Stomach smooth muscle (tissue), 2 donors: ENCODE measurements around the gene KDM5A.
A peak's percentile ranks its signal among the peaks of the same experiment; 100 is the strongest.
"Not testable (repeated sequence)": the region's sequence is repeated elsewhere in the genome, so short reads cannot be mapped to it uniquely, and the experiment has no call there.

Source experiments
- H3K27ac ChIP-seq: one replicate; pipeline ENCODE4 v1.7.0; 2013; ENCODE audit warnings: mild to moderate bottlenecking, low read length, inconsistent platforms
- H3K27me3 ChIP-seq, 2 donors: one replicate each; pipeline ENCODE4 v1.7.0; 2013; ENCODE audit warnings: low read length in 2 of 2; ENCODE audit not compliant: insufficient read depth in 2 of 2, control insufficient read depth in 1 of 2
- H3K36me3 ChIP-seq, 2 donors: one replicate each; pipeline ENCODE4 v1.7.0; 2013; ENCODE audit warnings: low read length in 2 of 2; ENCODE audit not compliant: control insufficient read depth in 2 of 2, insufficient read depth in 2 of 2
- H3K4me1 ChIP-seq: one replicate; pipeline ENCODE4 v1.7.0; 2013; ENCODE audit warnings: low read length; ENCODE audit not compliant: control insufficient read depth, insufficient read depth
- H3K4me3 ChIP-seq, 2 donors: one replicate each; pipeline ENCODE4 v1.7.0; 2013; ENCODE audit warnings: low read length in 2 of 2
- H3K9ac ChIP-seq, 2 donors: one replicate each; pipeline ENCODE4 v1.7.0; 2013; ENCODE audit warnings: low read length in 2 of 2, mild to moderate bottlenecking in 1 of 2
- H3K9me3 ChIP-seq, 2 donors: one replicate each; pipeline ENCODE4 v1.7.0; 2013; ENCODE audit warnings: low read length in 2 of 2; ENCODE audit not compliant: control insufficient read depth in 2 of 2
- donor health status: healthy.
- donor health status: Pancreatic carcinoma.

The KDM5A gene

GRCh38 chr12:386651-387050 is 2.5 kb downstream of the KDM5A start:
- Histone ChIP-seq H3K4me3 (no peak overlapping the region), H3K36me3 (peaks cover 12 to 13% of the 10 kb centered on the region in 2 donors), H3K9me3 (no peaks in the 10 kb centered on the region), H3K9ac (peak overlapping the region in 1 of 2 donors; percentile 96), H3K27ac (no peak overlapping the region), H3K27me3 (no peaks in the 10 kb centered on the region), H3K4me1 (peaks cover 14% of the 10 kb centered on the region)

DNA sequence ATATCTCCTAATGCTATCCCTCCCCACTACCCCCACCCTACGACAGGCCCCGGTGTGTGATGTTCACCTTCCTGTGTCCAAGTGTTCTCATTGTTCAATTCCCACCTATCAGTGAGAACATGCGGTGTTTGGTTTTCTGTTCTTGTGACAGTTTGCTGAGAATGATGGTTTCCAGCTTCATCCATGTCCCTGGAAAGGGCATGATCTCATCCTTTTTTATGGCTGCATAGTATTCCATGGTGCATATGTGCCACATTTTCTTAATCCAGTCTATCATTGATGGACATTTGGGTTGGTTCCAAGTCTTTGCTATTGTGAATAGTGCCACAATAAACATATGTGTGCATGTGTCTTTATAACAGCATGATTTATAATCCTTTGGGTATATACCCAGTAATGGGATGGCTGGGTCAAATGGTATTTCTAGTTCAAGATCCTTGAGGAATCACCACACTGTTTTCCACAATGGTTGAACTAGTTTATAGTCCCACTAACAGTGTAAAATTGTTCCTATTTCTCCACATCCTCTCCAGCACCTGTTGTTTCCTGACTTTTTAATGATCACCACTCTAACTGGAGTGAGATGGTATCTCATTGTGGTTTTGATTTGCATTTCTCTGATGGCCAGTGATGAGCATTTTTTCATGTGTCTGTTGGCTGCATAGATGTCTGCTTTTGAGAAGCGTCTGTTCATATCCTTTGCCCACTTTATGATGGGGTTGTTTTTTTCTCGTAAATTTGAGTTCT is 18.2 kb downstream of the KDM5A start:
- peaks cover 13 to 15% of the 10 kb centered on the region in 2 donors for H3K36me3 ChIP-seq

DNA sequence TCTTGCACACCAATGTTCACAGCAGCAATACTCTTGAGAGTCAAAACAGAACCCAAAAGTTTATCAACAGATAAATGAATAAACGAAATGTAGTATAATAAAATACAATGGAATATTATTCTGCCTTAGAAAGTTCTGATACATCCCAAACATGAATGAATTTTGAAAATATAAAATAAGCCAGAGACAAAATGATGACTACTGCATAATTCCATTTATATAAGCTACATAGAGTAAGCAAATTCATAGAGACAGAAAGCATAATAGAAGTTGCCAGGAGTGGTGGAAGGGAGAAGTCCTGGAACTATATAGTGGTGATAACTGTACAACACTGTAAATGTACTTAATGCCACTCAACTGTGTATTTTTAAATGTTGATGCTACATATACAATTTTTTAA is 21.1 kb downstream of the KDM5A start:
- Histone ChIP-seq H3K4me3 (no peak overlapping the region), H3K9ac (no peak overlapping the region), H3K27me3 (no peaks in the 10 kb centered on the region), H3K36me3 (peaks cover 24 to 29% of the 10 kb centered on the region in 2 donors), H3K9me3 (peaks cover 3 to 7% of the 10 kb centered on the region in 2 donors), H3K27ac (no peak overlapping the region), H3K4me1 (no peaks in the 10 kb centered on the region)

More for the DNA sequence above, 18.2 kb downstream of the KDM5A start:
- H3K4me1 ChIP-seq, H3K27me3 ChIP-seq, H3K27ac ChIP-seq, H3K4me3 ChIP-seq, H3K9ac ChIP-seq, H3K9me3 ChIP-seq: not testable (repeated sequence)

- Histone ChIP-seq H3K4me1 (no peaks in the 10 kb centered on the region), H3K9me3 (peaks cover 3 to 7% of the 10 kb centered on the region in 2 donors), H3K4me3 (no peak overlapping the region), H3K9ac (no peak overlapping the region), H3K27me3 (no peaks in the 10 kb centered on the region), H3K36me3 (peaks cover 34 to 38% of the 10 kb centered on the region in 2 donors), H3K27ac (no peak overlapping the region)
Observed at GRCh38 chr12:366820-367219, 22.3 kb downstream of the KDM5A start.

- H3K9me3 ChIP-seq, result no peaks in the 10 kb centered on the region
- peaks cover 30 to 33% of the 10 kb centered on the region in 2 donors for H3K36me3 ChIP-seq
- H3K4me1 ChIP-seq, result no peaks in the 10 kb centered on the region
- H3K27ac ChIP-seq, result no peak overlapping the region
- no peaks in the 10 kb centered on the region for H3K27me3 ChIP-seq
- no peak overlapping the region for H3K4me3 ChIP-seq
- H3K9ac ChIP-seq, result no peak overlapping the region
Observed at GRCh38 chr12:359091-359490, 30.0 kb downstream of the KDM5A start.

DNA sequence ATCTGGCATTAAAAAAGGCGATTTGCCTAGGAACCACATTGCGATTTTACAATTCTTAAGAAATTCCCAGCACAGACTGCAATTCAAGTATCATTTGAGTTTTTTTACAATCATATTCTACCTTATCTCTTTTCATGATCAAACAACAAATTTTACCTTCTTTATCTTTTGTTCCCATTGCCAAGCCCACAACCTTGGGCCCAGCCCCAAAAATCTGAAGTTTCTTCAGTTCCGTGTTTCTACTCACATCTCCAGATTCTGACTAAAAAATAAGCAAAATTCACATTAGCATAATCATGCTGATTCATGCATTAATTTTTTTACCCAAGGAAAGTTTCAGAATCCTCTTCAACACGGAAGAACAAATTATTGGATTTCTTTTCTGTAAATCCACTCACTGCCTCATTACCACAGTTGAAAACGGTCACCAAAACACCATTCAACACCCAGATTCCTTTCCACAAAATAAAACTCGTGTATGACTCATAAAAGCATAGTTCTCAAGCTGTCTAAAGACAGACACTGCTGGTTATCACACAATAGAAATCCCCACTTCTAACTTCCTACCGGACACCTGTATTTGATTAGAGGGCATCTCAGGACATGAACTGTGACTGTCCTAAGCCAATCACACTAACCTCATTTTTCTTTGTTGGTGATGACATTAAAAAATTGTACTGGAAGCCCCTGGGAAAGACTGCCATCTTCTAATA is 32.7 kb downstream of the KDM5A start:
- no peak overlapping the region for H3K27ac ChIP-seq
- no peak overlapping the region for H3K9ac ChIP-seq
- no peak overlapping the region for H3K4me3 ChIP-seq
- H3K4me1 ChIP-seq, result no peaks in the 10 kb centered on the region
- no peaks in the 10 kb centered on the region for H3K27me3 ChIP-seq
- peaks cover 25 to 31% of the 10 kb centered on the region in 2 donors for H3K36me3 ChIP-seq
- no peaks in the 10 kb centered on the region for H3K9me3 ChIP-seq

DNA sequence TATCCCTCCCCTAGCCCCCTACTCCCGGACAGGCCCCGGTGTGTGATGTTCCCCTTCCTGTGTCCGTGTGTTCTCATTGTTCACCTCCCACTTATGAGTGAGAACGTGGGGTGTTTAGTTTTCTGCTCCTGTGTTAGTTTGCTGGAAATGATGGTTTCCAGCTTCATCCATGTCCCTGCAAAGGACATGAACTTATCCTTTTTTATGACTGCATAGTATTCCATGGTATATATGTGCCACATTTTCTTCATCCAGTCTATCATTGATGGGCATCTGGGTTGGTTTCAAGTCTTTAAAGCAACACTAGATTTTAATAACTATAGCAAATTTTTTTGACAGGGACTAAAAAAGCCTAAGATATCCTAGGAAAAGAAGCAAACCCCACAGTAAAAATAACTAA is 37.9 kb downstream of the KDM5A start:
- H3K4me3 ChIP-seq, H3K4me1 ChIP-seq, H3K9ac ChIP-seq, H3K27ac ChIP-seq, H3K27me3 ChIP-seq, H3K9me3 ChIP-seq: not testable (repeated sequence)
- peaks cover 13 to 25% of the 10 kb centered on the region in 2 donors for H3K36me3 ChIP-seq

DNA sequence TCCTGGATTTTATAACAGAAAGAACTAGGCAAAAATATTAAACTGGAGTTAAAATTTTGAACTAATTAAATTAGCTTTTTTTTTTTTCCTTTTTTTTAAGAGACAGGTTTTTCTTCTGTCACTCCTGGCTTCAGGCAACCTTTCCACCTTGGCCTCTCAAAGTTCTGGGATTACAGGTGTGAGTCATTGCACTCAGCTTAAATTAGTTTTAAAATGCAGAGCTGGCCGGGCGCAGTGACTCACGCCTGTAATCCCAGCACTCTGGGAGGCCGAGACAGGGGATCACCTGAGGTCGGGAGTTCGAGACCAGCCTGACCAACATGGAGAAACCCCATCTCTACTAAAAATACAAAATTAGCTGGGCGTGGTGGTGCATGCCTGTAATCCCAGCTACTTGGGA is 39.5 kb downstream of the KDM5A start:
- H3K4me3 ChIP-seq, H3K27me3 ChIP-seq, H3K9ac ChIP-seq, H3K4me1 ChIP-seq, H3K9me3 ChIP-seq, H3K27ac ChIP-seq: not testable (repeated sequence)
- H3K36me3 ChIP-seq, result peaks cover 13 to 25% of the 10 kb centered on the region in 2 donors

- H3K36me3 ChIP-seq, H3K27ac ChIP-seq, H3K27me3 ChIP-seq, H3K9ac ChIP-seq, H3K9me3 ChIP-seq, H3K4me3 ChIP-seq, H3K4me1 ChIP-seq: not testable (repeated sequence)
Observed at GRCh38 chr12:343036-343435, 46.1 kb downstream of the KDM5A start.

DNA sequence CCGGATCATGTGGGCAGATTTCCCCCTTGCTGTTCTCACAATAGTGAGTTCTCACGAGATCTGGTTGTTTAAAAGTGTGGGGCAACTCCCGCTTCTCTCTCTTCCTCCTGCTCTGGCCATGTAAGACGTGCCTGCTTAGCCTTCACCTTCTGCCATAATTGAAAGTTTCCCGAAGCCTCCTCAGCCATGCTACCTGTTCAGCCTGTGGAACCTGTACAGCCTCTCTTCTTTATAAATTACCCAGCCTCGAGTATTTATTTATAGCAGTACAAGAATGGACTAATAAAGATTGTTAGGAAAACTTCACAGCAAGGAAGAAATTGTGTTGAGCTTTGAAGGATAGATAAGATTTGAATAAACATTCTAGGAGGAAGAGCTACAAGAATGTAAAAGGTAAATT is 52.1 kb downstream of the KDM5A start:
- Histone ChIP-seq H3K9ac (no peak overlapping the region), H3K27ac (no peak overlapping the region), H3K36me3 (peaks cover 13 to 24% of the 10 kb centered on the region in 2 donors), H3K27me3 (no peaks in the 10 kb centered on the region), H3K4me1 (no peaks in the 10 kb centered on the region), H3K4me3 (no peak overlapping the region), H3K9me3 (no peaks in the 10 kb centered on the region)

DNA sequence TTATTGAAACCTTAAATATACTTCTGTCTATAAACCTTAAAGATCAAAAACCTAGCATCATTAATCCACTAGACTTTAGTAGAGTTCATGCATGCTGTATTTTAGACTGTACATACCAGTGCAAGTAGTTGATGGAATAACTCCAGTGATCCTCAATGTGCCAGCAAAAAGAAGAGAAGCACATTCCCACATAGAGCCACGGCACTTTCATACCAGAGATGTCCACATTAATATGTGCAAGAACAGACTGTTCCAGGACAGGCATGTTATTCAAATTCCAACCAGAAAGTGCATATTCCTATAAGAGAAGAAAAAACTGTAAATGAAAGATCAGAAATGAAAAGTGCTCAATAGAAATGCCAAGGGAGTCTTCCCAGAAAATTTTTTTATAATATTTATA is 55.0 kb downstream of the KDM5A start:
- H3K9ac ChIP-seq, result no peak overlapping the region
- H3K36me3 ChIP-seq, result peaks cover 19 to 23% of the 10 kb centered on the region in 2 donors
- no peak overlapping the region for H3K4me3 ChIP-seq
- no peaks in the 10 kb centered on the region for H3K27me3 ChIP-seq
- H3K4me1 ChIP-seq, result no peaks in the 10 kb centered on the region
- no peak overlapping the region for H3K27ac ChIP-seq
- no peaks in the 10 kb centered on the region for H3K9me3 ChIP-seq
